ENCODE measurements around the gene AKT2.

GRCh38 chr19:40266912-40267600, 18.1 kb downstream of the AKT2 start:
- TF ChIP-seq CTCF (IDR thresholded peaks at IDR 0.05; ENCODE audit: low read length), result no peak
- TF ChIP-seq EZH2 (optimal IDR thresholded peaks at IDR 0.05; ENCODE audit: low read depth, low read length), result no peak

All from MM.1S (cell line).